Hindlimb muscle (tissue), 1 donor: ENCODE data around the gene OTOP2. TPM values are rescaled to one million over a fixed set of nuclear protein-coding genes. Genes with fewer than 3 reads are reported as not detected.
"Not testable (repeated sequence)": the region's sequence is repeated elsewhere in the genome, so short reads cannot be mapped to it uniquely, and the experiment has no call there.

Experiments
- DNase-seq: peaks from one replicate; pipeline ENCODE4 v3.0.0-alpha.2; 2013
- polyA plus RNA-seq: library from polyadenylated mRNA; unstranded; fragments of 120-200 nt; gene quantifications from one replicate; pipeline ENCODE4 v1.2.1, GENCODE V29; 2013; ENCODE audit not compliant: insufficient read length

OTOP2 gene
- polyA plus RNA-seq, 1 donor = not detected

DNA sequence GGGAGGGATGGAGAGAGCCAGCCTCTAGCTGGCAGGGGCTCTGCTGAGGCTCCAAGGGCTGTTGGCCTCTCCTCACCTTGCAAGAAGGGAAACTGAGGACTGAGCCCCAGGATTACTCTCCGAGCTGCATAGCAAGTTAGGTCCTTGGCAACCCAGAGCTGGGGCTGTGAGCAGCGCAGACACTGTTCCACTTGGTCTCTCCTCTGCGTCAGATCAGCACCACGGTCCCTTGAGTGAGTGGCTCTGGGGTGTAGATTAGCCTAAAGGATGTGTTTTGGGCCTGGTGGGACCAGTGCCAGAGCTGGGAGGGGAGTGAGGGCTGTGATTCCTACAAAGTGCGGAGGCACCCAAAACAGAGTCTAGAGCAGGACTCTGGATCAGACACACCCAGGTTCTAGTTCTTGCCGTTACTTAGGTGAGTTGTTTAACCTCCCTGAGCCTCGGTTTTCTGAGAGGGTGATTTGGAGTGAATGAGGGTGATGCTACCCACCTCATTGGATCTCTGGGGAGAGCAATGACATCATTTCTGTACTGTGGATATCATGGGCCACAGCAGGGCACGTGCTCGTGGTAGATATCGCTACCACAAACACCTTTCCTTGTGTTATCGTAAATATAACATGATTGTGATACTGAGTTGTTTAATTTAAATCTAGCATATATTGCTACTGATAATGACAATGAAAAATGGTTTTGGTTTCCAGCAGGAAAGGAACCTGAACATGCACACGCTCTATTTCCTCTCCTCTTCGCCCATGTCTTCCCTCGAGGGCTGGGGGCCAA, 22.5 kb upstream of the OTOP2 start:
- no peak for DNase-seq

DNA sequence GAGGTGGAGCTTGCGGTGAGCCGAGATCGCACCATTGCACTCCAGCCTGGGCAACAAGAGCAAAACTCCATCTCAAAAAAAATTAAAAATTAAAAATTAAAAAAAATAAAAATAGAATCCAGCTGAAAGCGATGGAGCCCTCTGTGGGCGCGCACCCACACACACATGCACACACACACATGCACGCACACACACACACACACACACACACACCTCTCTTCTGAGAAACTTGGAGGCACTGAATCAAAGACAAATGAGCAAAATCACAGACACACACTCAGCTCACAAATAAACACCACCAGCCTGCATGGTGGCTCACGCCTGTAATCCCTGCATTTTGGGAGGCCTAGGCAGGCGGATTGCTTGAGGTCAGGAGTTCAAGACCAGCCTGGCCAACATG, 21.0 kb upstream of the OTOP2 start:
- DNase-seq = no peak

DNA sequence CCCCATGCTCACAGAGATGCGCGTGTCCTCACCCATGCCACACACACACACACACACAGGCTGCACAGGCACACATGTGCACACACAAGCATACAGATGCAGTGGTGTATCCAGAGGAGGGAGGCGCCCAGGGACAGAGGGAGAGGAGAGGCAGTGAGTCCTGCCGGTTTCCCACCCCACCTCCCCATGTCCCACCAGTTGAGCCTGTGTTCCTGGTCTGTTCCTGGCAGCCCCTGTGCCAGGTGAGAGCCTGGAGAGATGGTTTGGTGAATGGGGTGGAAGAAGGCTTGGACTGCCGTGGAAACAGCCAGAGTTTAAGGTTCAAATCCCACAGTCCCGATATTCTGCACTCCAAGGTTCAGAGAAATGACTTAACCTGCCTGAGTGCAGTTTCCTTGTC, 20.4 kb upstream of the OTOP2 start:
- DNase-seq = no peak

DNA sequence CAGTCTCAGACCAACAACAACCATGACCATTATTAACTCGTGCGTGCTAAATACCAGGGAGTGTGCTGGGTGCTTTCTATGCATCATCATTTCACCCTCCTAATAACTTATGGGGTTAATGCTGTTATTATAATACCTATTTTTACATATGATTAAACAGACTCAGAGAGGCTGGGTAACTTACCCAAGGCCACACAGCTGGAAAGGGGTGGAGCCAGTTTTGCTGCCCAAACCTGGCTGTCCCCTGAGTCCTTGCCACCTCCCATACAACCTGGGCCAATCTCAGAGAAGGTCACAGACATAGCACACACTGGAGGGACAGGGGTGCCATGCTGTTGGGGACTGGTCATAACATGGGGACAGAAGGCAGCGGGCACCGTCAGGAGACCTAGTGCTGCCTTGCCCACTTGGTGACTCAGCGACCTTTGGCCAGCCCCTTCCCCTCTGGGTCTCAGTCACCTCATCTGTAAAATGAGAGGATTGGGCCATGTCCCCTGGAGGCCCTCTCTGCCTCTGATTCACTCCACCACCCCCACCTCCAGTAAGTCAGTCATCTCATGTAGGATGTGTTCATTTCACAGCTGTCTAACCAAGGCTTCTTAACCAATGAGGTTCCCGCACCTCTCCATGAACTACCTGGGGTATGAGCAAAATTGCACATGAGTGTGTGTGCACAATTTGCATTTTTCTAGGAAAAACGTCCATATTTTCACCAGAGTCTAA, 19.2 kb upstream of the OTOP2 start:
- DNase-seq = no peak

DNA sequence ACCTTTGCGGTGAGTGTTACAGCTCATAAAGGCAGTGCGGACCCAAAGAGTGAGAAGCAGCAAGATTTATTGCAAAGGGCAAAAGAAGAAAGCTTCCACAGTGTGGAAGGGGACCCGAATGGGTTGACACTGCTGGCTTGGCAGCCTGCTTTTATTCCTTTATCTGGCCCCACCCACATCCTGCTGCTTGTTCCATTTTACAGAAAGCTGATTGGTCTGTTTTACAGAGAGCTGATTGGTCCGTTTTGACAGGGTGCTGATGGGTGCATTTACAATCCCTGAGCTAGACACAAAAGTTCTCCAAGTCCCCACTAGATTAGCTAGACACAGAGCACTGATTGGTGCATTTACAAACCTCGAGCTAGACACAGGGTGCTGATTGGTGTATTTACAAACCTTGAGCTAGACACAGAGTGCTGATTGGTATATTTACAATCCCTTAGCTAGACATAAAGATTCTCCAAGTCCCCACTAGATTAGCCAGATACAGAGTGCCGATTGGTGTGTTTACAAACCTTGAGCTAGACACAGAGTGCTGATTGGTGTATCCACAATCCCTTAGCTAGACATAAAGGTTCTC, 17.8 kb upstream of the OTOP2 start:
- not testable (repeated sequence) for DNase-seq

DNA sequence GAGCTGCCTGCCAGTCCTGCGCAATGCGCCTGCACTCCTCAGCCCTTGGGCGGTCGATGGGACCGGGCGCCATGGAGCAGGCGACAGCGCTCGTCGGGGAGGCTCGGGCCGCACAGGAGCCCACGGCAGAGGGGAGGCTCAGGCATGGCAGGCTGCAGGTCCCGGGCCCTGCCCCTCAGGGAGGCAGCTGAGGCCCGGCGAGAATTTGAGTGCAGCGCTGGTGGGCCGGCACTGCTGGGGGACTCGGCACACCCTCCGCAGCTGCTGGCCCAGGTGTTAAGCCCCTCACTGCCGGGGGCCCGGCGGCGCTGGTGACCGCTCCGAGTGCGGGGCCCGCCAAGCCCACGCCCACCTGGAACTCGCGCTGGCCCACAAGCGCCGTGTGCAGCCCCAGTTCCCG, 17.1 kb upstream of the OTOP2 start:
- no peak for DNase-seq

DNA sequence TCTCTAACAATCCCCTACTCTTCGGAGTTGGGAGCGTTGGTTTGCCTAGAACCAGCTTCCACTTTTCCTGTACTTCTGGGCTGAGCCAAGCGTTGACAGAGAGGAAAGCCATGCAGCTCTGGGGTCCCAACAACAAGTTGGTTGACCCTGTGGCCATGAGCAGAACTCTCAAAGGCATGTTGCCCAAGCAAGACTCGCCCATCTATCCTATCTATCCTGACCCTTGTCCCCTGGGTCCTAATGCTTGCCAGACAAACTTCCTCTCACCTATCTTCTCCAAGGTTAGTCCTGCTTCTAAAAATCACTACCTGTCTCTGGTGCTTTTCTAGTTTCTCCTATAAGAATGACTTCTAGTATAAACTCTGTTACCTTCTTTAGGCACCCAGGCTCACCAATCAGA, 15.0 kb upstream of the OTOP2 start:
- not testable (repeated sequence) for DNase-seq

DNA sequence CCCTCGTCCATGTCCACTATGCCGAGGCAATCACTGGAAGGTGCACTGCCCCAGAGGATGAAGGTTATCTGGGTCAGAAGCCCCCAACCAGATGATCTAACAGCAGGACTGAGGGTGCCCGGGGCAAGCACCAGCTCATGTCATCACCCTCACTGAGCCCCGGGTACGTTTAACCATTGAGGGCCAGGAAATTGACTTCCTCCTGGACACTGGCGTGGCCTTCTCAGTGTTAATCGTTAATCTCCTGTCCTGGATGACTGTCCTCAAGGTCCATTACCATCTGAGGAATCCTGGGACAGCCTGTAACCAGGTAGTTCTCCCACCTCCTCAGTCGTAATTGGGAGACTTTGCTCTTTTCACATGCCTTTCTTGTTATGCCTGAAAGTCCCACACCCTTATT, 12.7 kb upstream of the OTOP2 start:
- DNase-seq = not testable (repeated sequence)

DNA sequence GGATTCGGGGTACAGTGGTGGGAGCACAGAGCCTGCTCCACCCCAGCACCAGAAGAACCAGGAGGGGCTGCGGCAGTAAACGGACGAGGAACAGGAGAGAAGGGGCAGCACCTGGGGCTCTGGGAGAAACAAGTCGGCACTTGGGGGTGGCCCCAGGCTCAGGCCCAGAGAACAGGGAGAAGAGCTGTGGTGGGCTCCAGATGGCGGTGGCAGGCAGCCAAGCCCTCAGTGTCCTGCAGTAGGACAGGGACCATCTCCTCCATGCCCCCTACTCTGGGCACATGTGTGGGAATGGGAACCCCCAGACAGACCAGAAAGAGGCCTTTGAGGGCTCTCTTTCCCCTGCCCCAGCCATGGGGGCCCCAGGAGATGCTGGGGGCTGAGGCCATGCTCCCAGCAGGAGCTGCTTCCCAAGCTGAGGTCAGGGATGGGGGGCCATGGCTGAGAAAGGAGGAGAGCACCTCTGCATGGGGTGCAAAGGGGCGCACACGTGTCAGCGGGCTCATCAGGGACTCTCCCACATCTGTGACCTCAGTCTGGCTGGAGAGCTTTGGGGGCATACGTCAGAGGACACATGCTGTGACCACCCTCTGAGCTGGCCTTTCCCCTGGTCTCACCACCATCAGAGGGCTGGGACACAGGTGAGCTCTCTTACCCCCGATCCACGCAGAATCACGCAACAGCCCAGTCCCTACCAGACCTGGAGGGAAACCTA, 7.8 kb upstream of the OTOP2 start:
- DNase-seq = no peak

DNA sequence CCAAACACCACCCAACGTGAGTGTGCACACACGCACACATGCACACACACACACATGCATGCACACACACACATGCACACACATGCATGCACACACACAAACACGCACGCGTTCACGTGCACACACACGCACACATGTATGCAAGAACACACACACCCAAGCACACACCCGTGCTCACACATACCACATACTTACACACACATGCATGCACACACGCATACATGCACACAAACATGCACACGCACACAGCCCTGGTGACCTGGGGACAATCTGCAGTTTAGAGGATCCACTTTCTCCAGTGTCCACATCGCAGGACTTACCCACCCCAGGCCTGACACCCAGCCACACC, 7.2 kb upstream of the OTOP2 start:
- no peak for DNase-seq

DNA sequence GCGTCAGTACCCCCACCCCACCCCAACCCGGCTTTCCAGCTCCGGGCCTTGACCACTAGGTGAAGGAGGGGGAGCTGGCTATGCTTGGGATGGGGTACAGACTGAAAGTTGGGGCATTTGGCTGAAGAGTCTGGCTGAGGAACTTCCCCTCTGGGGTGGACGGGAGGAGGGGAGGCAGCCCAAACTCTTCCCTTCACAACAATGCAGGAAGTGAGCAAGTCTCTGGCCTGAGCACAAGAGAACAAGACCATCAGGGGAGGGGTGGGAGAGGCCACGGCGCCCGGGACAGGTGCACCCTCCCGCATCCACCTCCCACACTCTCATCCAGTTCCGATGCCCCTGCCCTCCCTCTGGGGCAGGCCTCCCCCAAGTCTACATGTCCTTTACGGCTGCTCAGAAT, 6.6 kb upstream of the OTOP2 start:
- no peak for DNase-seq

DNA sequence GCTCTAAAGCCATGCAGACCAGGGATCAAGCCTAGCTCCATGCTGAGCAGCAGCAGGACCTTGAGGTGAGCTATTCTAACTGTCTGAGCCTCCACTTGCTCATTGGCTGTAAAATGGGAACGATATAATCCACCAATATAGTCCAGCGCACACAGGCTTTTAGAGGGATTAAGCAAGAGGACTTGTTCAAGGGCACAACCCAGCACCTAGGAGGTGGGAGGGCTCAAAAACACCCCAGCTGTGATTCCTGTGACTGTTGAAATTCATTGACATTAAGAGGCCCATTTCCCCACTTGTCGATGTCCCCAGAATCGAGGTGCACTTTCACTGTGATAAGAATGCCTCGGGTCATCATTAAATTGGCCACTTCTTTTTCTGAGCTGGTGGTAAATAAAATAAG, 5.2 kb upstream of the OTOP2 start:
- DNase-seq = no peak

DNA sequence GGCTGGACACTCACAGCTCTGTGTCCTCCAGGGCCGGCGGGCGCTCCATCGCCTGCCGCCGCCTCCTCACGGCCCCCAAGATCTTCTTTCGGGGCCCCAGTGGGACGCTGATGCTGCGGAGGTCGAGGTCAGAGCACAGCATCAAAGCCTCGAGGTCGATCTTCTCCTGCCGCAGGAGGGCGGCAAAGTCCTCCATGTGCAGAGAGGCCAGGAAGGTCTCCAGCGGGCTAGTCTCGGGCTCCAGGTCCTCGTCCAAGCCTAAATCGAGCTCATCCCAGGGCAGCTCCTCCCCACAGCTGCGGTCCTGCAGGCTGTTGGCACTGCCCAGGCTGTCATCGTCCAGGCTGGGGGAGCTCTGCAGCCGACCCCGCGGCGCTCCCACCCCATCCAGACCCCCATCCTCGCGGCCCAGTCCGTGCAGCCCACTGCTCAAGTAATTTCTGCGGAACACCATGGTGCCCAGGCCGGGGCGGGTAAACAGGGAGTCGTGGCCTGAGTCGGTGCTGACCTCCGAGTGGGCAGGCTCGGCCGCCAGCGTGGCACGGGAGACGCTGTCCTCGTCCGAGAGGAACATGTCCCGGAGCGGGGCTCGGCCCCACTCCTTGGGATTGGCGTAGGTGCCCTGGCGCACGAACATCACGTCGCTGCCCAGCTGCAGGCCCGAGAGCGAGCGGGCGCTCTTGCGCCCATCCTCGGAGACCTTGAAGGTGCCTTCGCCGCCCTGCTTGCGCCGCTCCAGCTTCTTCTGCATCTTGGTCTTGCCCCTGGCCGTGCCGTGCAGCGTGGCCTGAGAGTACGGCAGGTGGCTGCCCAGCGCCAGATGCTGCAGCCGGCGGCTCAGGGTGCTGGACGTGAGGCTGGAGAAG, 4.4 kb upstream of the OTOP2 start:
- no peak for DNase-seq

DNA sequence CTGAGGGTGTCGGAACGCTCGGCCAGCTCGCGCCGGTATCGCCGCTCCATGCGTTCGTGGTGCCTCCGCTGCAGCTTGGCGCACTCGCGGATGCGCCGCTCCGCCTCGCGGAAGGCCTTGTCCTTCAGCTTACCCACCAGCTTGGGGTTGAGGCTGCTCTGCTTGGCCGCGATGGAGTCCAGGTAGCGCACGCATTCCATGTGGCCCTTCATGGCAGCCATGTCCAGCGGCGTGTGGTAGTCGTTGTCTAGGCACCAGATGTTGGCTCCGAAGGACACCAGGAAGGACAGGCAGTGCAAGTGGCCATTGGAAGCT, 3.8 kb upstream of the OTOP2 start:
- DNase-seq = no peak

DNA sequence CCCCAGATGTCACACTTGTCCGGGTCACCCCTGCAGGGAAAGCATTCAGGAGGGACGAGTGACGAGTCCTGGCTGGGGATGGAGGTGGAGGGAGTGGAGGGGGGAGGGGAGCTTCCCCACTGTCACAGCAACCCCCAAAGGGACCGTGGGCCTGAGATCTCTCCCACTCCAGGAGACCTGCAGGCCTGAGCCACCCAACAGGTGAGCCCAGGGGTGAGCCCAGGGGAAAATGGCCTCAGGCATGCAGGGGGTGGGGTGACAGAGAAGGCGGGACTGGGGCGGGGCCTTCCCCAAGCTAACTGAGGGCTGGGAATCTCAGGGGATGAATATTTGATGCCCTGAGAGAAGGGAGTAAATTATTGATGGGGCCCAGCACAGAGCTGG, 3.4 kb upstream of the OTOP2 start:
- DNase-seq = no peak

DNA sequence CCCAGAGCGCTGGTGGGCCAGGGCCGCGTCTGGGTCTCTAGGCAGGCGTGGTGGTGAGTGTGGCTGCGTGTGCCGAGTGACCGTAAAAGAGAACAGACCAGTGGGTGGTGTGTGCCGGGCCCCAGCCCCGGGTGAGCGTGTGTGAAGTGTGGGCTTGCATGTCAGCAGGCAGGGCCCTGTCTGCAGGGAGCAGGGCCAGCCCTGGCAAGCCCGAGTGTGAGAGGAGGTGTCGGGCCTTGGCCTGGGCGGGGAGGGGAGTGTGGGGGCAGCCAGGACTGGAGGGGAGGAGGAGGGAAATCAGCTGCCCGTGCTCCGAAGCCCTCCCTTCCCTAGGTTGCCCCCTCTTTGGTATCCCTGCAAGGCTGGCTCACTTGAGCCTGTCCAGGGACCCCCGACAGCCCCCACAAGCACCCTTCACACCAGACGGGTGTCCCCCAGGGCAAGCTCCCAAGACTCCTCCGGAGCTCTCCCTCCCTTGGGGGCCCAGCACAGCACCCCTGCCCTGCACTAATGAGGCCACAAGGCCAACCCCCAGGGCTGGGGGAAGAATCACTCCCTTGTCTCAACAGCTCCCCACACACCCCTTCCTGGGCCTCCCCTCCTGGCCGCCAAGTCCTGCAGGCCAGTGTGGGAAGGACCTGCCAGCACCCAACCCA, 2.9 kb upstream of the OTOP2 start:
- no peak for DNase-seq

DNA sequence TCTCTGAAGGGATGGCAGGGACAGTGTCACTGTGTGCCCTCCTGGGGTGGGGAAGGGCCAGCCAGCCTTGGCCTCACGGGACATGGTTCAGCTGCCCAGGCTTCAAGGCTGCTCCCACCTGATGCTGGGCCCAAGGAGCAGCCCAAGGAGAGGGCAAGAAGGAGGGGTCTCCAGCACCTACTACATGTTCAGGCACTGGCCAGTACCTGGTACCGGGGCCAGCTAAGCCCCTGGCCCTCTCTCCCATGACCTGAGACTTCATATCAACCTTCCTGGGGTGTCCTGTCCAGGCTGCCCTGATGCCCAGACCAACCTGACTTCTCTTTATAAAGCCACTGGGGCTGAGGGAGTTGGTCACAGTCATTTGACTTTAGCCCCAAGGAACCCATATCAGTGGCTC, 2.3 kb upstream of the OTOP2 start:
- no peak for DNase-seq

DNA sequence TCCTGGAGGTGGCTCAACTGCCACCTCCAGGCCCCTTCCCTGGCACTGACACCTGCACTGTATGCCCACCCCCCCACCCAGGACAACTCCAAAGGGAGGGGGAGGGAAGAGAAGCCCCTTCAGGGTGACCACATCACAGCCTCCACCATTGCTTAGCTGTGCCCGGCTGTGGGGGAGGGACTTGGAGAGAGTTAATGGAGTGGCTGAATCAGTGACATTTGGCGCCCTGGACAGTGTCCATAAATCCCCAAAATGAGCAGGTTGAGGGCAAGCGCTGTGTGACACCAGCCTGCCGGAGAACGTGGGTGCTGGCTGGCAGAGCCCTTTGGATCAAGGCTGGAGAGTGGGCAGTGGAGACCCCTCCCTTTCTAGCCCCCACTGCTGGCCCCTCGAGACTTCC, 1.9 kb upstream of the OTOP2 start:
- DNase-seq = no peak

DNA sequence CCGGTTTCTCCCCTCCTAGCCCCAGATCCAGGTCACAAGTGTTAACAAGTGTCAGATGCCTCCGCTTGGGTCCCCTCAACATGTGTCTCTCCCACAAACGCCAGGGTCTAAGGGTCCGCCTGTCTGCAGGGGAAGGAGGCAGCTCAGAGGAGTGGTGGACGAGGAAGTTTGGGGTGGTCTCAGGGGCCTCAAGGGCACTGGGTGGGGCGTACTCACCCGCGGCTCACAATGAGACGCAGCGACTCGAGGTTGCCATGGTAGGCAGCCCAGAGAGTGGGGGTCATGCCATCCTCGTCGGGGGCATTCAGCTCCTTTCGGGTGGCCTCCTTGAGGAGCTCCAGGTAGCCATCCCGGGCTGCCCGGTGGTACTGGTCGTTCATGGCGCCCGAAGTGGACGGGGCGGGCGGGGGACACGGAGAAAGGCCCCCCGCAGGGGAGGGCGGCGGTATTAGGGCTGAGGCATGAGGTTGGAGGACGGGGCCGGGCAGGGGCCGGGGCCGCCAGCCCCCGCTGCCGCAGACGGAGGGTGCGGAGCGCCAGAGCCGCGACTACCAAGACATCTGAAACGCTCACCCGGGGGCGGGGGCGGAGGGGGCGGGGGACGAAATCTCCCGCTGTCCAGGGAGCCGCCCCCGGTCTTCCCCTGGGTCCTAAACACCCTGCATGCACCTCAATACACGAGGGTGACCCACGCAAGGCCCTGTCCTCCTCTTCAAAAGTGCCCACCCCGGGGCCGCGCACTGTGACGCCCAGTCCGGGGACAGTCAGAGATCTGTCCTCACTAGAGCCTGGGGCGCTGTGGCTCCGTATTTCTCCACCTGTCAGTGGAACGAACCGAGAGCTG, 1.2 kb upstream of the OTOP2 start, which contains the start of gene USH1G:
USH1G (minus strand) TSS at position 562 of the 844 bp plus-strand sequence; CDS start at position 380, 182 bp downstream.
- DNase-seq = no peak

DNA sequence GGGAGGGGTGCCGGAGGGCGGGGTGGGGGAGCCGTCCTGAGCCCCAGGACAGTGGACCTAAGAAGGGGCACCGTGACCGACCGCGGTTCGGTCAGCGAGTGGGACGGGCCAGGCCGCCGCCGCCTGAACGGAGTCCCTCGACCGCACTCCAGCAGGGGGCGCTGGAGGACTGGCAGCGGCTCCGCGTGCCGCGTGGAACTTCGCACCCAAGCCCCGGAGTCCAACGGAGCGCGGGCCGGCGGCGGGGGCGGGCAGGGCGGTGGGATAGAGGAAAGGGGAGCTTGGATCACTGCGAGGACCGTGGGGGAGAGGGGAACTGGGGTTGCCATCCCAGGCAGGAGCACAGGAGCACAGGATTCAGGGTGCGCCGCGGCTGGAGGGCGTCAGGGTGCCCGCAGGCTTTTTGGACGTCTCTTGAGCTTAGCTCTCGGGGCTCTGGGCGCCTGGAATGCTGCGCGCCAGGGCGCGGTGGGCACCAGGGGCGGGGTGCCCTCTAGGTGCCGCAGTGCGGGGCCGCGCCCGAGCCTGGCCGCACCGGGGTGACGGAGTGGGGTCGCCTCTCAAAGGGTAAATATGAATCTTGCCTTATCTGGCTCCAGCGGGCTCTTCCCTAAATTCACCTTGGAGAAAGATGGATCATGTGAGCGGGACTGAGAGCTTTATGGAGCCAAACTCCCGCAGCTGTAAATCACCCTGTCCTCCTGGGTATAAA, 379 bp upstream of the OTOP2 start:
- peak; percentile 53 for DNase-seq
